SHP77 treated with DMSO at 0.1 percent for 48 hours (cell line): ENCODE measurements around the gene PPIL4.
"Not testable (repeated sequence)": the region's sequence is repeated elsewhere in the genome, so short reads cannot be mapped to it uniquely, and the experiment has no call there.

Source experiments
- DNase-seq: peaks from one replicate; lab custom pipeline; 2025; lab: John Stamatoyannopoulos, UW

Gene PPIL4

DNA sequence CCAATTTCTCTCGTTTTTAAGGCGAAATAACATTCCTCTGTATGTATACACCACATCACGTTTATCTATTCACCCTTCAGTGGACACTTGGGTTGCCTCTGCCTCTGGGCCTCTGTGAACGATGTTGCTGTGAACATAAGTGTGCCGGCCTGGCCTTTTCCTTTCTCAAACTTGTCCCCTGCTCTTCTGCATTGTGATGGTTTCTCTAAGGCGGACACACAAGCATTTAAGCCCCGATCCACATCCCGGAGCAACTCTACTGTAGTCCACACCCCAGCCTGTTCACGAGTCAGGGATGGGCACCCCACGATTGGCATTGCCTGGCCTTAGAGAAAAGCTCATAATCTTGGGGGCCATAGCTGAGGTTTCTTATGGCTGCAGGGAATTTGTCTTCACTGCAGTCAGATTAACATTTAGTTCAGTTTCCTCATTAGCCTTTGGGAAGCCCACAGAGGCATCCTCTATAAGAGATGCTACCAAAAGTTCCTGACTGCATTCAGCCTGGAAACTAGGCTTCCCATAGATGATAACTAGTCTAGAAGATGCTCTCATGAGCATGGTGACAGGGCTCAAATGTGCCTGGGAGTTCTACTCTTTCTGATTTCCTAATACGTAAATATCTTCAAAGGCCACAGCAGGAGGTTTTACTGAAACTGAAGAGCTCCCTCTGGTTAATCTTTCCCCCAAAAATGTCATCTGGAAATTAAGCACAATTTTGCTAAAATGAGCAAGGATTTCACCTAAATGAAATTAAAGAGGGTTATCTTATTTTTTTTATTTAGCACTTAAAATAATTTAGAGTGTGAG is 61.8 kb downstream of the PPIL4 start:
- no peak for DNase-seq

DNA sequence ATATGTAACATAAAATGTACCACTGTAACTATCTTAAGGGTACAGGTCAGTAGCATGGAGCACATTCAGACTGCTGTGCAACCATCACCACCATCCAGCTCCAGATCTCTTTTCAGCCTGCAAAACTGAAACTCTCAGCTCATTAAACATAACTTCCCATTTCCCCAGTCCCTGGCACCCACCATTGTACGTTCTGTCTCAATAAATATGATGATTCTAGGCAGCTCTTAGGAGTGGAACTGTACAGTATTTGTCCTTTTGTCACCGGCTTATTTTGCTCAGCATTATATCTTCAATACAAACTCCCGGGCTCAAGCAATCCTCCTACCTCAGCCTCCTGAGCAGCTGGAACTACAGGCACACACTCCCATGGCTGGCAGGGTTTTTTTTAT is 62.5 kb downstream of the PPIL4 start:
- DNase-seq = no peak

DNA sequence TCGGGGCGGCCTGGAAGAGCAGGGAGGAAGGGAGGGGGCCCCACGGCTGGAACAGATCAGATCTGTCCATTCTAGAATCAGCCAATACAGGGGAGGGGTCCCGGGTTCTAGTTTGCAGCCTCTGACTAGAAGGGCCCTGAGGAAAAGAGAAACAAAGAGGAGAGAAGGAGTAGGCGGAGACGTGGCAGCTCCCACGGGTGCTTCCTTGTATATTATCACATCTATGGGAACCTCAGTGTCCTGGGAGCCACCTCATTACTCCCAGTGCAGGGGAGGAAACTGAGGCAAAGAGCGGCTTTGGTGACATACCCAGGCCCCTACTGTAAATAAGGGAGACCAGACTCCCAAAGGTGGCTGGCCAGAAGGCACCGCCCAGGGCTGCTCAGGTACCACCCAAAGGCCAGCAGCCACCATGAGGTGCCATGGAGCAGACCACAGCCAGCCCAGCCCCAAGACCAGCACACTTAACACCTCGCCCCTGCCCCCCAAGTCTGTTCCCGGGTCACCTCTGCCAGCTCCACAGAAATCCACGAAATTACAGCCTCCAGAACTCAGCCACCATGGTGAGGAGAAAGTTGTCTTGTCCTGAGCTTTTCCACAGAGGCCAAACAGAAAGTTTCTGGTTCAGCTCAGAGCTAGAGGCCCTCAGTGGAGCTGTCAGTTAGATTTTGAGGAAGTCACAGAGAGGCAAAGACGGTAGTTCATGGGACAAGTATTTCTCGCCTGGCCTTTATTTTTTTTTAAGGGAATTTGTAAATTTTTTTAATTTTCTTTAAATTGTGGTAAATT is 63.1 kb downstream of the PPIL4 start:
- no peak for DNase-seq

DNA sequence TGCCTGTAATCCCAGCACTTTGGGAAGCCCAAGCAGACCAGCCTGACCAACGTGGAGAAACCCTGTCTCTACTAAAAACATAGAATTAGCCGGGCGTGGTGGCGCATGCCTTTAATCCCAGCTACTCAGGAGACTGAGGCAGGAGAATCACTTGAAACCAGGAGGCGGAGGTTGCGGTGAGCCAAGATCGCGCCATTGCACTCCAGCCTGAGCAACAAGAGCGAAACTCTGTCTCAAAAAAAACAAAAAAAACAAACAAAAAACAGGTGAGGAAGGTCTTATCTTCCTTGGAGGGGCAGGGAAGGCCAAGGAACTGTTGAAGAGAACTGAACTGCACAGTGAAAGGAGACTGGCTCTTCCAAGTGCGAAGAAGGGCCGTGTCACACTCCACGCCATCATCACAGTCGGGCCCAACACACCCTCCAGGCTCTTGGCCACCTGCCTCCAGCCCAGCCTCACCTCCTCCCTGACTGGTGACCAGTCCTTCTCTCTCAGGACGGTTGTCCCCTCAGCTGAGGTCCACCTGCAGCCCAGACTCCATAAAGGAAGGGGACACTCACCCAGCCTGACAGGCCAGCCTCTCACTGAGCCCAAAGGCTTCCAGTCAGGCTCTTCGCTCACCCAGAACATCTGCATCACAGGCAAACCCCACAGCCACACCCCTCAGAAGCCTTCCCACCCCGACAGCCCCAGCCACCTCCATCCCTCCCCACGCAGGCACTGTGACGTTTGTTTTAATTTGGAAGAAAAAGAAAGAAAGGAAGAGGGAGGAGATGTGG is 65.2 kb downstream of the PPIL4 start:
- DNase-seq = no peak

DNA sequence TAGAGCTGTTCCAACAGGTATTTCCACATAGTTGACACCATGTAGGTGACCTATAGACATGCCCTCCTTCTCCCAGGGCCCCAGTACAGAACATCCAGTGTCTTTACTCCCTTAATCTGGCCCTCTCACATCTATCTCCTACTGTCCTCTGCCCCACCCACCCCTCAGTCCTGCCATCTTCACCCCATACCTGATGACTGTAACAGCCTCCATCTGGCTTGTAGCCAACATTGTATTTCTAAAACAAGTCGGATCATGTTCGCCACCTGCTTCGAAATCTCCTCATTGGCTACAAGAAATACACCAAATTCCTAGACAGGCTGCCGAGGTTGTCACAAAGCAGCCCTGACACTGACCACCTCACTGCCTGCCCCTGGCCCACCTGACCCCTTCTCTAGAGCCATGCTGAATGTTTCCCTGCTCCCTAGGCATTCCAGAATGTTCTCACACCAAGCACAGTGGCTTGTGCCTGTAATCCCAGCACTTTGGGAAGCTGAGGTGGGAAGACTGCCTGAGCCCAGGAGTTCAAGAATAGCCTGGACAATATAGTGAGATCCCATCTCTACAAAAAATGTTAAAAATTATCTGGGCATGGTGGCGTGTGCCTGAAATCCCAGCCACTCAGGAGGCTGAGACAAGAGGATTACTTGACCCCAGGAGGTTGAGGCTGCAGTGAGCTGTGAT is 67.1 kb downstream of the PPIL4 start:
- no peak for DNase-seq

DNA sequence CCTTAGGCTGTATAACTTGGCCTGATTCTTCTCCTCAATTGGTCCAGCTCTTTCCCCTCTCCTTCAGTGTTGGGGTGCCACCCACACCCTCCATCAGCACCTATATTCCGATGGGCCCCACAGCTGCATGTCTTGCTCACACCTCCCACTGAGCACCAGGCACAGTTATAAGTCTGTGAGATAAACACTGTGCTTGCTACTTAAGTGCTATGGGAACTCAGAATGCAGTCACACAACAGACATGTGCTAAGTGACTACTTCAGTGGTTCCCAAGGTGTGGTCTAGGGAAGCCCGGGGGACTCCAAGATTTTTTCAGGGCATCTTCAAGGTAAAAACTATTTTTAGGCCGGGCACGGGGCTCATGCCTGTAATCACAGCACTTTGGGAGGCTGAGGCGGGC is 68.3 kb downstream of the PPIL4 start:
- no peak for DNase-seq

DNA sequence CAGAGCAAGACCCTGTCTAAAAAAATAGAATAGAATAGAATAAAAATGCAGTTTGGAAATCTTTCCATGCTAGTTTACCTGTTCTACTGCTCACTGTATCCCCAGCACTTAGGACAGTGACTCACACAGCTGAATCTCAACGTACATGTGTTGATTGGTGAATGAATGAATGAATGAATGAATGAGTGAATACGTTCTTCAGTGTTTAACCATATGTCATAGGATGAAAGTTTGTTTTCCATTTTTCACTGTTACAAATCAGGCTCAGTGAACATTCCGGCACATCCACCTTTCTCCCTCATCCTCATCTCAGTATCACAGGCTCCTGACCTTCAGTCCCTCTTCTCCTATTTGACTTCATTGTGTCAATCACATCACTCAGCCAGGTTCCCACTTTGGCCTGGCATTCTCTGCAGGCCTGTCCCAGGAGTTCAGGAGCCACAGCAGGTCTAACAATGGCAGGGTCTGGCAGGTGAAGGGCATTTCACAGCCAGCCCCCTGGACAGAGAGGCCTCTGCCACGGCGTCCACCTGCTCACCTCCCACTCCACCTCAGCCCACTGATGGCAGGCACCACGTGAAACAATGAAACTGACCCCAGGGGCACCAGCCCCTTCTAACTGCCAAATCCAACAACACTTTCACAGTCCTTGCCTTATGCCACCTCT is 68.9 kb downstream of the PPIL4 start:
- DNase-seq = no peak

DNA sequence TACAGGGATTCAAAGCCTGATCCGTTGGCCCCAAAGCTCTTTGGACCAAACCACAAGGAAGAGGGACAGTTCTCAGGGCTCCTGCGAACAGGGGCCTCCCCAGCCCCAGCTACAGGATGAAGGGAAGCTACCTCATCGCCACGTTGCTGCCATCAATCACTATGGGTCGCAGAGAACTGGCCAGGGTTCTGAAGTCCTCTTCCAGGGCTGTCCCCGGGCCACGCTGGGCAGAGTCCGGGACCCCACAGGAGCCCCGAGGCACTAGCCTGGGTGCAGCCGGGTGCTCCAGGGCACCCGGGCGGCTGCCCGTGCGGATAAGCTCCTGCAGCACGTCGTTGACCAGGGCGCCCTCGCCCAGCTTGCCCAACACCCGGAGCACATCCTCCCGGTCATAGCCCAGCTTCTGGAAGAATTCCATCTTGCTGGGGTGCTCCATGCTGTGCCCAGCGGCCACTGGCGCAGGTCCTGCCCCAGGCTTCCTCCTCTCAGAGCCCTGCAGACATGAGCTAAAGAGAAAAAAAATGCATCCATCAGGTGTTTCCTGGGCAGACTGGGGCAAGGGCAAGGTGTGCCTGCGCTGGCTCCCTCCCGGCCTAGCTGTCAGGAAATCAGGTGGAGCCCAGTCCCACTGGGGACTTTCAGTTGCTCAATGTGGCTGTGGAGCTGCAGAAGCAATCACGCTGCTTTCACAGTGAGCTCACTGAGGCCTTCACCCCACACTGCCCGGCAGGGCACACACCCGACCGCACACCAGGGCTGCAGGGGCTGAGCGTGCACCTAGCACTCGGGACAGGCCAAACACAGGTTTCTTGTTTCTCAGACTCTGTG is 71.5 kb downstream of the PPIL4 start:
- no peak for DNase-seq

DNA sequence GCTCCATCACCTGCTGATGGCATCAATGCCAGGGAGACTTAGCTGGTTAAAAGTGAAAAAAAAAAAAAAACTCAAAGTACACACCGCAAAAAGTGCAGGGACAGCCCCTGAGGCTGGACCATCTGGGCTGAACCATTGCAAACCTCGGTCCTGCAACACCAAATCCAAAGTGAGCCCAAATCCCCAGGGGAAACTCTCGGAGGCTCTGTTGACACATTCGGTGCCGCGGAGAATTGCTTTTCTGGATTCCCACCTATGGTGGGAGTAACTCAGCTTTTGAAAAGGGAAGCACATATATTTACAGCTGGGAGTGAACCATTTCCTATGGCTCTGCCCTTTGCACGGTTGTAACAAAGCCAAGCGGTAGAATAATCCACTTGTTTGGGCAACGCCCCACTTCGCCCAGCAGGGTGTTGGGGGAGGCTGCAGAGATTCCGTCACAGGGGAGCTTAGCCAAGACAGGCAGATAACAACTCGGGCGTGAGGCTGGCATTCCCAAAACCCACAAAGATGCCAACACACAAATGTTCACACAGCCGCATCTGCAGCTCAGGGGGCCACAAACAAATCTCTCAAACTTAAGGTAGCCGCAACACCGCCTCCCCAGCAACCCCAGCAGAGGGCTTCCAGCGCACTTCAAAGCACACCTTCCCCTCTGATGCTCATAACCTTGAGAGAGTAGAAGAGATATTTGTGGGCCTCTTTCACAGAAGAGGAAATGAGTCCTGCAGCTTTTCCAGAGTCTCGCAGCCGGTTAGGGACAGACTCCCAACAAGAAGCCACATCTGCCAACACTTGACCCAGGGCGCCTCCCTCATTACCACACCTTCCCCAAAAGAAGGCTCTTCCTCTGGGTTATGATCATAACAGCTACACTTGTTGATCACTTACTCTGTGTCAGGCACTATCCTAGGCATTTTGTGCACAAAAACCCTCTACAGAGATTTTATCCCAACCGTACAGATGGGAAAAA is 72.5 kb downstream of the PPIL4 start:
- no peak for DNase-seq

DNA sequence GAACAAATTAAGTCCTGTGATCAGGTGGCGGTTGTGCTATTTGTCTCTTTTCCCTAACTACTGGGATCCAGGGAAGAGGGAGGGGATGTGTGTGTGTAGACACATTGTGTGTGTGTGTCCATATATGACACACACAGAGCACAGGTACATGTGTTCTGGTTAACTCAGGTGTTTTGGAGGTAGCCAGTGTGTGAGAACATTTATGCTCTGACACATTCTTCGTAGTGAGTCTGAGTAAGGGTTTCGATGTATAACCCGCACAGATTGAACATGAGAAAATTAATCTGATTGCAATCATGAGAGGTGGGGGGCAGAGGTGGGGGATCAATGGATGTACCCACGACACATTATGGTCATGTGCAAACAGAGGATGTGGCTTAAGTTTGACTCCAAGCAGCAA is 73.6 kb downstream of the PPIL4 start:
- no peak for DNase-seq

DNA sequence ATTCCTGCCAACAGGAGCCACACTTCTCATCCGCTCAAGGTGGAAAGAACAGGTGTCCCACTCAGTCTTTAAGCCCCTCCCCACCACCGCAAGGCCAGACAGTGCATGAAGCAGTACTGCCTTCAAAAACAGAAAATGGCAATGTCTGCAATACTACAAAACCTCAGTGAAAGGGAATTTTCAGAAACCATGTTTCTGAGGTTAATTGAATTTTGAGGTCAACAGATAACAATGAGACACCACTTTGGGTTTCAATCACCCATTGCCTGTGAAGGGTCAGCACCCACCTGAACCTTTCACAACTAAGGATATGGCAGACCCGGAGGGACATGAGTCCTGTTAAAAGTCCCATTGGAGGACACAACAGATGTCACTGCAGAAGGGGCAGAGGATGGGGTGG is 74.0 kb downstream of the PPIL4 start:
- DNase-seq = no peak

DNA sequence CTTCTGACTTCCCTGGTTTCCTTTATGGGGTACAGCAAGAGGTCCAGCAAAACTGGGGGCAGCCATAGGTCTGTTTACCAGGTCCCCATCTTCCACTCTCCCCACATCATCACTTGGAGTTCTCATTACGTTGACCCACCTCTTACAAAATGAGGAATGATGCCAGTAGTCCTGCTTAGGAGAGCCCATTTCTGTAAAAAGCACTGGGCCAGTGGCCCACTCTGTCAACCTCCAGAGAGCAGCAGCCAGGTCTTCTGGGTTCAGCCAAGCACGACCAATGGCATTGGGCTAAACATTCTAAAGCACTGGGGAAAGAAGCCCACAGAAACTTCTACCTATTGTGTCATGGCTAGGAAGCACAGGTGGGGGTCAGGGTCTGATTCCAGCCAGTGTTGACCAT is 74.9 kb downstream of the PPIL4 start:
- DNase-seq = no peak

DNA sequence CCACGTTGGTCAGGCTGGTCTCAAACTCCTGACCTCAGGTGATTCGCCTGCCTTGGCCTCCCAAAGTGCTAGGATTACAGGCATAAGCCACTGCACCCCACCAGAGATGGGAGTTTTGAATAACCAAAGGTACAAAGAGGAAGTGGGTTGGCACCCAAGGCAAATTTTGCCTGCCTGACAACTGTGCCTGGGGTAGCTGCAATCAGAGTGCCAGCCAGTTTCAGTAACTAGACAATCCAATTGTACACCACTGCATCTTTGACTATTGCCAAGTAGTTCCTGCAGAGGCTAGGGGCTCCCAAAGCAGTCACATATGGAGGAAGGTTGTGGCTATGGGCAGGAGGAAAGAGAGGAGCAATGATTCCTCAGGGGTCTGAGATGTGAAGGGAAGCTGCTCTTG is 77.7 kb downstream of the PPIL4 start:
- no peak for DNase-seq

DNA sequence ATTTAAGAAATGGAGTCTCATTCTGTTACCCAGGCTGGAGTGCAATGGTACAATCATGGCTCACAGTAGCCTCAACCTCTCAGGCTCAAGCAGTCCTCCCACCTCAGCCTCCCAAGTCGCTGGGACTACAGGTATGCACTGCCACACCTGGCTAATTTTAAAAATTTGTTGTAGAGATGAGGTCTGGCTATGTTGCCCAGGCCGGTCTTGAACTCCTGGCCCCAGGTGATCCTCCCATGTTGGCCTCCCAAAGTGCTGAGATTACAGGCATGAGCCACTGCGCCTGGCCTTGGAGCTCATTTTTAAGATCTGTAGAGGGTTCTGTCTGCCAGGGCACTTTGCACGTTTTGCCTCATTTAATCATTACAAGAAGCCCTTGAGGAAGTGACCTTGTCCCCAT is 78.6 kb downstream of the PPIL4 start:
- DNase-seq = no peak

DNA sequence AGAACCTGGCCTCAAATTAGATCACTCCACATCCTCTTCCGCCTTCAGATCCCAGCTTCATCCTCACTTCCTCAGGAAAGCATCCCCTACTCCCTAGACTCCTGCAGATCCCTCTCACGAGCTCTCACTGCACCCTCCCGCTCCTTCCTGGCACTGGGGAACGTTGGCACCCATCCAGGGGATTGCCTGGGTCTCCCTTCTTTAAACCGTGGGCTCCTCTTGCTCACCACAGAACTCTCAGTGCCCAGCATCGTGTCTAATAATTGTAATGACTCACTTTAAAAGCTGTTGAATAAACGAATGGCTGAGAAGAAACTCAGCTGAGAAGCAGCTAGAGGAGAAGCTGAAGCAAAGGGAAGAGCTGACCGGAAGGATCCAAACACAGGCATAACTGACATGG is 81.4 kb downstream of the PPIL4 start:
- DNase-seq = no peak

DNA sequence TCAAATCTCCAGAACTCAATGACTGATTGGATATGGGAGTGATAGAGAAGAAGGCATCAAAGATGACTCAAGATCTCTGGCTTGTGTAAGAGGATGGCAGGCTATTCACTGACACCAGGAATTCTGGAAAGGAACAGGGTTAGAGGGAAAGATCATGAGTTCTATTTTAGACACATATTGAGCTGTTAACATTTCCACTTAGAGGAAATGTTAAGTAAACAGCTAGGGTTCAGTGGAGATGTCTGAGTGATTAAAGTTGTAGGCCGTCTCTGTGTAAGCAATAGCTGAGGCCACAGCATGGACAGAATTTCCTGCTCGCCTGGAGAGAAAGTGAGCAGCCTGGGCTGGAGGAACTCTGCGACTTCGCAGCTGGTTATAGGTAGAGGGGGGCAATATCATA is 82.1 kb downstream of the PPIL4 start:
- no peak for DNase-seq

DNA sequence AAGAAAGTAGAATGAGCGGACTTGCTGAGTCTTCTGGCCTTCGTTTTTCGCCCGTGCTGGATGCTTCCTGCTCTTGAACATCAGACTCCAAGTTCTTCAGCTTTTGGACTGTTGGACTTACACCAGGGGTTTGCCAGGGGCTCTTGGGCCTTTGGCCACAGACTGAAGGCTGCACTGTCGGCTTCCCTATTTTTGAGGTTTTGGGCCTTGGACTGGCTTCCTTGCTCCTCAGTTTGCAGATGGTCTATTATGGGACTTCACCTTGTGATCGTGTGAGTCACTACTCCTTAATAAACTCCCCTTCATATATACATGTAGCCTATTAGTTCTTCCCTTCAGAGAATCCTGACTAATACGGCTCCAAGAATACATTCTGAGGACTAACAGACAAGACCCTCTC is 83.1 kb downstream of the PPIL4 start:
- not testable (repeated sequence) for DNase-seq

DNA sequence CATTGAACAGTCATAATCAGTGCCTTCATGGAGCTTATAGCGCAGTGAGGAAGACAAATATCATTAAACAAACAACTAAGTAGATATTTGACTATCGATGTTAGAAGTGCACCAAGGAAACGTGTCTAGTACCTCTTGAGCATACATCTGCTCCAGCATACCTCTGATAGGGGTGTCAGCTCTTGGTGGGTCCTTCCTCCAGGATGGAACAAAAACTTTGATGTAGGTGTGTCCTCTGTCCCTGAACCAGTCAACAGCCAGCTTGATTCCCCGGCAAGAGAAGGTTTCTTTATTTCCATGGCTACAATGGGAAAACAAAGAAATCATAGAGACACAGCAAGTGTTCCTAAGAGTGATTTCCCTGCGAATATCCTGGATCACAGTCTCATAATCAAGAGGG is 84.2 kb downstream of the PPIL4 start:
- DNase-seq = no peak

DNA sequence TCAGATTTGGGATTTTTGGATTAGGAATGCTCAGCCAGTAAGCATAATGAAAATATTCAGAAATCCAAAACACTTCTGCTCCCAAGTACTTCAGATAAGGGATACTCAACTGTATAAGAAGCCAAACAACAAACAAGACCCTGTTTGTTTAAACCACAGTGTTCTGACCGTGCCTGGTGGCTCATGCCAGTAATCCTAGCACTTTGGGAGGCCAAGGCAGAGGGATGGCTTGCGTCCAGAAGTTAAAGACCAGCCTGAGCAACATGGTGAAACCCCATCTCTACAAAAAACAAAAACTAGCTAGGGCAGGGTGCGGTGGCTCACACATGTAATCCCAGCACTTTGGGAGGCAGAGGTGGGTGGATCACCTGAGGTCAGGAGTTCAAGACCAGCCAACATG is 85.6 kb downstream of the PPIL4 start:
- DNase-seq = not testable (repeated sequence)

DNA sequence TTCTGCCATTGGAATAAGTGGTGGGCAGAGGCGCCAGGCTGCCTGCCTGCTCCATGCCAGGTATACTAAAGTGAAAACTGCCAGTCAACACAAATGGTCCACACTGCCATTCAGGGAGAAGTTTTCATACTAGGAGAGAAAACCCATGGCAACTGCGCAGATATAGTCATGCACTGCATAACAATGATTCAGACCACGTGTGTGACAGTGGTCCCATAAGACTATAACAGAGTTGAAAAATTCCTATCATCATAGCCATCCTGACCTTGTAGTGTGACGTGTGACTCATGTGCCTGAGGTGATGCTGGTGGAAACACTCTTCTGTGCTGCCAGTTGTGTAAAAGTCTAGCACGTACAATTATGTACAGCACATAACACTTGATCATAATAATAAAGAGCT is 86.1 kb downstream of the PPIL4 start:
- DNase-seq = no peak
